Astrocyte (in vitro differentiated cells and primary cell): ENCODE results near the gene CACNA1H. TPM values are rescaled to one million over a fixed set of nuclear protein-coding genes. Genes with fewer than 3 reads are reported as not detected.

Experiments used
- DNase-seq: peaks from one replicate; pipeline ENCODE4 v3.0.0-alpha.2; 2010; ENCODE audit warnings: low read depth
- FAIRE-seq: peaks from 2 replicates; lab custom pipeline; 2011; peaks lifted over from hg19 to GRCh38; lab: Jason Lieb, UNC
- H2AFZ ChIP-seq: 2 replicates; pipeline ENCODE4 v1.6.0; 2012; ENCODE audit warnings: low read depth, low read length, inconsistent platforms
- H3K27ac ChIP-seq: 2 replicates; pipeline ENCODE4 v1.5.1; 2011; ENCODE audit warnings: low read depth, low read length, inconsistent platforms
- H3K27me3 ChIP-seq: 2 replicates; pipeline ENCODE4 v1.6.0; 2011; ENCODE audit warnings: low read length, inconsistent platforms; ENCODE audit not compliant: insufficient read depth
- H3K36me3 ChIP-seq: 2 replicates; pipeline ENCODE4 v1.5.1; 2011; ENCODE audit warnings: low read length, inconsistent platforms; ENCODE audit not compliant: insufficient read depth
- H3K4me1 ChIP-seq: 2 replicates; pipeline ENCODE4 v1.5.1; 2011; ENCODE audit warnings: low read length, inconsistent platforms; ENCODE audit not compliant: insufficient read depth
- H3K4me2 ChIP-seq: 2 replicates; pipeline ENCODE4 v1.6.0; 2012; ENCODE audit warnings: low read length, inconsistent platforms
- H3K4me3 ChIP-seq: 2 replicates; pipeline ENCODE4 v1.5.1; 2011; ENCODE audit warnings: low read depth, mild to moderate bottlenecking, low read length, inconsistent platforms; ENCODE audit not compliant: insufficient read depth
- H3K79me2 ChIP-seq: 2 replicates; pipeline ENCODE4 v1.6.0; 2012; ENCODE audit warnings: mild to moderate bottlenecking, low read length, inconsistent platforms; ENCODE audit not compliant: insufficient read depth
- H3K9ac ChIP-seq: 2 replicates; pipeline ENCODE4 v1.6.0; 2012; ENCODE audit warnings: mild to moderate bottlenecking, low read length, inconsistent platforms
- H3K9me3 ChIP-seq: 2 replicates; pipeline ENCODE4 v1.5.1; 2012; ENCODE audit warnings: low read depth, mild to moderate bottlenecking, low read length, inconsistent platforms; ENCODE audit not compliant: insufficient read depth
- H4K20me1 ChIP-seq: 2 replicates; pipeline ENCODE4 v1.6.0; 2012; ENCODE audit warnings: low read length, inconsistent platforms; ENCODE audit not compliant: insufficient read depth
- H3K27ac Mint-ChIP-seq: one replicate; pipeline ENCODE4 v1.8.0; 2021; ENCODE audit warnings: mild to moderate bottlenecking, mixed read lengths; ENCODE audit not compliant: unreplicated experiment
- H3K27me3 Mint-ChIP-seq: one replicate; pipeline ENCODE4 v1.8.0; 2021; ENCODE audit warnings: low read depth, mixed read lengths; ENCODE audit not compliant: unreplicated experiment
- H3K36me3 Mint-ChIP-seq: one replicate; pipeline ENCODE4 v1.8.0; 2021; ENCODE audit warnings: low read depth, mixed read lengths; ENCODE audit not compliant: unreplicated experiment
- H3K4me1 Mint-ChIP-seq: one replicate; pipeline ENCODE4 v1.8.0; 2021; ENCODE audit warnings: low read depth, mixed read lengths; ENCODE audit not compliant: unreplicated experiment
- H3K4me3 Mint-ChIP-seq: one replicate; pipeline ENCODE4 v1.8.0; 2021; ENCODE audit warnings: mild to moderate bottlenecking, moderate library complexity, mixed read lengths; ENCODE audit not compliant: unreplicated experiment
- H3K9me3 Mint-ChIP-seq: one replicate; pipeline ENCODE4 v1.8.0; 2021; ENCODE audit warnings: mild to moderate bottlenecking, mixed read lengths; ENCODE audit not compliant: unreplicated experiment
- CTCF ChIP-seq: IDR thresholded peaks from 2 replicates; pipeline ENCODE4 v1.5.1; 2011; ENCODE audit warnings: low read depth, mild to moderate bottlenecking, inconsistent platforms, low read length, moderate library complexity; ENCODE audit not compliant: insufficient read depth
- EZH2 ChIP-seq: IDR thresholded peaks from 2 replicates; pipeline ENCODE4 v1.6.1; 2012; ENCODE audit warnings: mild to moderate bottlenecking, low read length, inconsistent platforms; ENCODE audit not compliant: insufficient read depth
- total RNA-seq: library from RNA; stranded (reverse); gene quantifications from 2 replicates; pipeline ENCODE4 v1.2.1, GENCODE V29; 2021

The CACNA1H gene
- total RNA-seq, 1 donor from 2014 or later, result 21.7 TPM

GRCh38 chr16:1271380-1271723 is 118.4 kb downstream of the CACNA1H start:
- H3K36me3 ChIP-seq, result no peaks in the 10 kb centered on the region
- Mint-ChIP-seq H3K27ac (no peak overlapping the region), H3K36me3 (peaks cover 3% of the 10 kb centered on the region), H3K4me3 (no peak overlapping the region), H3K4me1 (no peaks in the 10 kb centered on the region), H3K27me3 (peaks cover 32% of the 10 kb centered on the region), H3K9me3 (no peaks in the 10 kb centered on the region)
- no peak overlapping the region for H3K9ac ChIP-seq
- TF ChIP-seq EZH2 (no peak), CTCF (no peak)
- no peaks in the 10 kb centered on the region for H3K79me2 ChIP-seq
- no peak overlapping the region for H3K4me2 ChIP-seq
- H3K9me3 ChIP-seq, result no peaks in the 10 kb centered on the region
- H3K27me3 ChIP-seq, result peaks cover 7% of the 10 kb centered on the region
- DNase-seq (no peak), FAIRE-seq (no peak)
- H4K20me1 ChIP-seq, result no peaks in the 10 kb centered on the region
- no peaks in the 10 kb centered on the region for H3K4me1 ChIP-seq
- no peak overlapping the region for H2AFZ ChIP-seq
- H3K27ac ChIP-seq, result no peak overlapping the region
- no peak overlapping the region for H3K4me3 ChIP-seq

Other genes starting within 250 kb of the CACNA1H start
- 12.6 and 15.0 TPM in 2 replicates for gene LMF1, start 182.1 kb upstream of the CACNA1H start, total RNA-seq
- 0.70 and 0.98 TPM in 2 replicates for gene SOX8, start 171.3 kb upstream of the CACNA1H start, total RNA-seq
- gene SSTR5, start 80.4 kb upstream of the CACNA1H start, total RNA-seq, result not detected in 2 replicates
- gene C1QTNF8, start 56.9 kb upstream of the CACNA1H start, total RNA-seq, result not detected in 2 replicates
- not detected in 2 replicates for gene TPSG1, start 72.2 kb downstream of the CACNA1H start, total RNA-seq
- not detected in 2 replicates for gene TPSB2, start 77.1 kb downstream of the CACNA1H start, total RNA-seq
- gene TPSAB1, start 87.6 kb downstream of the CACNA1H start, total RNA-seq, result not detected in 2 replicates
- gene TPSD1, start 103.0 kb downstream of the CACNA1H start, total RNA-seq, result not detected in 2 replicates
- gene UBE2I, start 156.5 kb downstream of the CACNA1H start, total RNA-seq, result 135 and 143 TPM in 2 replicates
- 1.4 and 2.6 TPM in 2 replicates for gene BAIAP3, start 180.5 kb downstream of the CACNA1H start, total RNA-seq
- gene TSR3, start 198.8 kb downstream of the CACNA1H start, total RNA-seq, result 60.1 and 63.3 TPM in 2 replicates
- gene GNPTG, start 198.8 kb downstream of the CACNA1H start, total RNA-seq, result 45.5 and 60.5 TPM in 2 replicates